Loucy (cell line): ENCODE measurements around the gene SLC16A9.

Source experiments
- H2AFZ ChIP-seq: fragments of 200-600 bp; sonication (generic); 2 replicates; pipeline ENCODE4 v1.6.0; 2016; ENCODE audit warnings: antibody characterized with exemption, mild to moderate bottlenecking, low read length, moderate library complexity
- H3F3A ChIP-seq: fragments of 200-600 bp; 2 replicates; pipeline ENCODE4 v1.6.0; 2016; ENCODE audit warnings: antibody characterized with exemption, low read depth, mild to moderate bottlenecking
- H3K27me3 ChIP-seq: fragments of 200-600 bp; sonication (generic); 2 replicates; pipeline ENCODE4 v1.6.1; 2014; ENCODE audit warnings: low read length, mild to moderate bottlenecking; ENCODE audit not compliant: insufficient read depth, poor library complexity, severe bottlenecking
- H3K36me3 ChIP-seq: fragments of 200-600 bp; sonication (generic); 2 replicates; pipeline ENCODE4 v1.6.1; 2016; ENCODE audit warnings: low read length; ENCODE audit not compliant: insufficient read depth
- H3K4me1 ChIP-seq: fragments of 200-600 bp; sonication (generic); 2 replicates; pipeline ENCODE4 v1.5.1; 2014; ENCODE audit warnings: low read length, mild to moderate bottlenecking; ENCODE audit not compliant: insufficient read depth, poor library complexity, severe bottlenecking
- H3K4me2 ChIP-seq: fragments of 200-600 bp; sonication (generic); 2 replicates; pipeline ENCODE4 v1.6.0; 2014; ENCODE audit warnings: antibody characterized with exemption, low read length, low read depth, mild to moderate bottlenecking; ENCODE audit not compliant: poor library complexity, severe bottlenecking
- H3K4me3 ChIP-seq: fragments of 200-600 bp; sonication (generic); 2 replicates; pipeline ENCODE4 v1.5.1; 2014; ENCODE audit warnings: low read length, mild to moderate bottlenecking, mixed read lengths; ENCODE audit not compliant: poor library complexity, severe bottlenecking
- H3K79me2 ChIP-seq: fragments of 200-600 bp; sonication (generic); 2 replicates; pipeline ENCODE4 v1.6.1; 2014; ENCODE audit warnings: low read length; ENCODE audit not compliant: insufficient read depth
- H3K9ac ChIP-seq: fragments of 200-600 bp; sonication (generic); 2 replicates; pipeline ENCODE4 v1.6.0; 2014; ENCODE audit warnings: mild to moderate bottlenecking, low read depth, low read length, moderate library complexity; ENCODE audit not compliant: poor library complexity, severe bottlenecking
- H3K9me2 ChIP-seq: fragments of 200-600 bp; sonication (generic); replicated peaks from 2 replicates; pipeline ENCODE4 v1.6.1; 2016; ENCODE audit warnings: low read depth, low read length, mixed read lengths
- H3K9me3 ChIP-seq: fragments of 200-600 bp; sonication (generic); 2 replicates; pipeline ENCODE4 v1.6.1; 2014; ENCODE audit warnings: mild to moderate bottlenecking, antibody characterized with exemption, low read length, low read depth; ENCODE audit not compliant: insufficient read depth
- H4K20me1 ChIP-seq: fragments of 200-600 bp; sonication (generic); 2 replicates; pipeline ENCODE4 v1.6.0; 2014; ENCODE audit warnings: antibody characterized with exemption, low read length, mild to moderate bottlenecking; ENCODE audit not compliant: insufficient read depth, poor library complexity, severe bottlenecking
- EZH2phosphoT487 ChIP-seq: fragments of 200-600 bp; IDR thresholded peaks from 2 replicates; pipeline ENCODE4 v1.6.1; 2018; ENCODE audit warnings: antibody characterized with exemption, mild to moderate bottlenecking, moderate library complexity, borderline replicate concordance
- TF ChIP-seq, protein P1 (sequence below): fragments of 200-600 bp; sonication (generic); conservative IDR thresholded peaks from 2 replicates; pipeline ENCODE4 v1.5.1; 2014; ENCODE audit warnings: mild to moderate bottlenecking, antibody characterized with exemption, low read length

Gene SLC16A9

DNA sequence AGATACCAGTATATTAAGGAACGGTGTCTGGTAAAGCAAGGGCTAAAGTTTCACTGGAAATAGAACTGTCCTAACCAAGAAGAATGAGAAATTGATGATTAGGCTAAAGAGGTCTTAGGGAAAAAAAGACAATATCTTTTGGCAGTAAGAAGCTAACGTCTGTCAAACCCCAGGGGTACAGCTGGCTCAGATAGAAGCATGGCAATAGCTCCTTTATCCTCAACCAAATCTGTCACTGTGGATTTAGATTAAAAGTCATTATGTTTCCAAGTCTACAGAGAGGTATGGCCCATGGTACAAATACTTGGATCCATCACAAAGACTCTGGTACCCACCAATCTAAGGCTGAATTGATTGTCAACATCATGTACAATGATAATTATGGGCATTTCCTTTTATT lies 8.6 kb upstream of the SLC16A9 start:
- H3F3A ChIP-seq, result no peaks in the 10 kb centered on the region
- H2AFZ ChIP-seq, result no peak overlapping the region

DNA sequence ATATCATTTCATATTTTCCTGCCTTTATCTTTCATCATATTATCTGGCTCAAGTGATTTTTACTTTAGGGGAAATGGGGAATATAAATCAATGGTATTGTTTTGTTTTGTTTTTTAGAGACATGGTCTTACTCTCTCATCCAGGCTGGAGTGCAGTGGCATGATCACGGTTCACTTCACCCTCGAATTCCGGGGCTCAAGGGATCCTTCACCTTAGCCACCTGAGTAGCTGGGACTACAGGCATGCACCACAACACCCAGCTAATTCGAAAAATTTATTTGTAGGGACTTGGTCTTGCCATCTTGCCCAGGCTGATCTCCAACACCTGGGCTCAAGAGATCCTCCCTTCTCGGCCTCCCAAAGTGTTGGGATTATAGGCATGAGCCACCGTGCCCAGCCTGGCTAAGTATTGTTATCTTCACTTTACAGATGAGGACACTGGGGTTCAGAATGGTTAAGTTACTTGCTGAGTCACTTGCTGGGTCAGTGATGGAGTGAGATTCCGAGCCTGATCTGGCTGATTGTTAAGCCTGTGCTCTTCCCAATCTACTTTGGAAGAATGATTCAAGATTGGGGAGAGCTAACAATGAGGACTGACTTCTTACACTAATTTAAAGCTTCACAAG lies 3.7 kb upstream of the SLC16A9 start:
- Histone ChIP-seq H3K4me2 (no peak overlapping the region), H4K20me1 (no peaks in the 10 kb centered on the region), H3K4me1 (peaks cover 13% of the 10 kb centered on the region), H3K9me3 (no peaks in the 10 kb centered on the region), H2AFZ (no peak overlapping the region), H3K27me3 (peaks cover 49% of the 10 kb centered on the region), H3K4me3 (no peak overlapping the region), H3F3A (no peaks in the 10 kb centered on the region), H3K36me3 (no peaks in the 10 kb centered on the region), H3K9ac (no peak overlapping the region), H3K79me2 (no peaks in the 10 kb centered on the region), H3K9me2 (no peaks in the 10 kb centered on the region)
- TF ChIP-seq, protein P1, sequence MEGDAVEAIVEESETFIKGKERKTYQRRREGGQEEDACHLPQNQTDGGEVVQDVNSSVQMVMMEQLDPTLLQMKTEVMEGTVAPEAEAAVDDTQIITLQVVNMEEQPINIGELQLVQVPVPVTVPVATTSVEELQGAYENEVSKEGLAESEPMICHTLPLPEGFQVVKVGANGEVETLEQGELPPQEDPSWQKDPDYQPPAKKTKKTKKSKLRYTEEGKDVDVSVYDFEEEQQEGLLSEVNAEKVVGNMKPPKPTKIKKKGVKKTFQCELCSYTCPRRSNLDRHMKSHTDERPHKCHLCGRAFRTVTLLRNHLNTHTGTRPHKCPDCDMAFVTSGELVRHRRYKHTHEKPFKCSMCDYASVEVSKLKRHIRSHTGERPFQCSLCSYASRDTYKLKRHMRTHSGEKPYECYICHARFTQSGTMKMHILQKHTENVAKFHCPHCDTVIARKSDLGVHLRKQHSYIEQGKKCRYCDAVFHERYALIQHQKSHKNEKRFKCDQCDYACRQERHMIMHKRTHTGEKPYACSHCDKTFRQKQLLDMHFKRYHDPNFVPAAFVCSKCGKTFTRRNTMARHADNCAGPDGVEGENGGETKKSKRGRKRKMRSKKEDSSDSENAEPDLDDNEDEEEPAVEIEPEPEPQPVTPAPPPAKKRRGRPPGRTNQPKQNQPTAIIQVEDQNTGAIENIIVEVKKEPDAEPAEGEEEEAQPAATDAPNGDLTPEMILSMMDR, result no peak
- TF ChIP-seq EZH2phosphoT487, result no peak

More for the DNA sequence above, 8.6 kb upstream of the SLC16A9 start:
- TF ChIP-seq, protein P1, result no peak
- no peak for TF ChIP-seq EZH2phosphoT487
- Histone ChIP-seq H3K4me1 (no peaks in the 10 kb centered on the region), H4K20me1 (no peaks in the 10 kb centered on the region), H3K9ac (no peak overlapping the region), H3K79me2 (no peaks in the 10 kb centered on the region), H3K4me3 (no peak overlapping the region), H3K36me3 (no peaks in the 10 kb centered on the region), H3K27me3 (peaks cover 15% of the 10 kb centered on the region), H3K4me2 (no peak overlapping the region), H3K9me3 (no peaks in the 10 kb centered on the region), H3K9me2 (no peaks in the 10 kb centered on the region)

DNA sequence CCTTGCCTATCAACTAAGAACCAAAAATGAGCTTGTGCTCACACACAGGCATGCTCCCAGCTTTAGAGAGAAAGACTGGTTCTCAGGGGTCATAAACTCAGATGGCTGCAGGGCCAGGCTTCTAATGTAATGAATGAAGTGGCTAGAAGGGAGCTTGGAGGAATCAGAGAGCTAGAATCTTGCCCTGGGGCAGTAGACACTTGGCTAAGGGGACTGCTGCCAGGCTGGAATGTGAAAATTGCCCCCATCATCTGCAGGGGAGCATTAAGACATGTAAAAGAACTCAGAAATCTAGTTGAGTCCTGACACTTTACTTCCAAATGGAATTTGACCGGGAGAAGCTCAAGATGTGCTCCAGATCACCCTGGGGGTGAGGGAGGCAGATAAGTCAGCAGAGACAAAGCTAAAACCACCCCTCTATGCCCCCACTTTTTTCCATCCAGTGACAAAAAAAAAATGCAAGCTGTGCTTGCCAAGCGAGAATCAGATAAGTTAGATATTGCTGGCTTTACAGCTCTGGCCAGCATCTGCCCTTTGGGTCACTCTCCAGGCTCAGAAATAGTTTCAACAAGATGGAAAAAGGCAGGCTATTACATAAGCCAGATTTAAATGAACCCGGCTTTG lies 2.3 kb upstream of the SLC16A9 start:
- Histone ChIP-seq H3K9me2 (no peaks in the 10 kb centered on the region), H3K36me3 (no peaks in the 10 kb centered on the region), H3K9me3 (no peaks in the 10 kb centered on the region), H3K27me3 (peaks cover 56% of the 10 kb centered on the region), H3K4me2 (no peak overlapping the region), H3F3A (no peaks in the 10 kb centered on the region), H3K4me3 (no peak overlapping the region), H3K4me1 (peaks cover 13% of the 10 kb centered on the region), H3K9ac (no peak overlapping the region), H2AFZ (no peak overlapping the region), H4K20me1 (no peaks in the 10 kb centered on the region), H3K79me2 (no peaks in the 10 kb centered on the region)
- TF ChIP-seq EZH2phosphoT487, result no peak
- TF ChIP-seq, protein P1, result no peak
